T-cell (primary cell): Measurements from ENCODE around the gene TICAM2. TPM values are rescaled to one million over a fixed set of nuclear protein-coding genes. Genes with fewer than 3 reads are reported as not detected.

Source experiments
- ATAC-seq, 4 experiments: fragments of 200-7000 bp in 3 of 4; fragments of 150-1000 bp in 1 of 4; cut with Tn5 transposase; replicated peaks in 1 of 4; 1 replicate in 3 of 4; 2 replicates in 1 of 4; pipeline ENCODE4 v1.10.0; 2021; ENCODE audit warnings: moderate library complexity in 3 of 4, mild to moderate bottlenecking in 2 of 4, moderate number of reproducible peaks in 1 of 4
- CTCF ChIA-PET, 2 donors: fragments of 300-600 bp; sonication (Branson Sonifier 250); formaldehyde crosslinking; loops; one replicate each; lab custom pipeline; 2022; ENCODE audit warnings: antibody characterized with exemption in 2 of 2; lab: Charles Lee
- POLR2A ChIA-PET, 2 donors: fragments of 300-600 bp; sonication (Branson Sonifier 250); formaldehyde crosslinking; loops; one replicate each; lab custom pipeline; 2022; ENCODE audit warnings: antibody characterized with exemption in 2 of 2; lab: Charles Lee
- DNase-seq, 35 experiments: peaks; one replicate each; pipeline versions ENCODE4 v3.0.0 to v3.0.0-alpha.2; 2013 to 2023
- H3K27ac ChIP-seq: one replicate; pipeline ENCODE4 v1.5.1; 2013; ENCODE audit warnings: low read length
- H3K27me3 ChIP-seq, 2 experiments: replicated peaks in 1 of 2; 1 replicate in 1 of 2; 2 replicates in 1 of 2; pipeline versions ENCODE4 v1.6.1 to v1.7.0; 2013; ENCODE audit warnings: low read length in 1 of 2, mixed read lengths in 1 of 2; ENCODE audit not compliant: control insufficient read depth in 2 of 2, insufficient read depth in 2 of 2; ENCODE audit errors: extremely low read depth in 1 of 2
- H3K36me3 ChIP-seq, 2 donors: 1 replicate in 1 of 2; 2 replicates in 1 of 2; pipeline versions ENCODE4 v1.6.1 to v1.7.0; 2013; ENCODE audit warnings: low read length in 1 of 2; ENCODE audit not compliant: control insufficient read depth in 2 of 2, insufficient read depth in 1 of 2; ENCODE audit errors: extremely low read depth in 1 of 2
- H3K4me1 ChIP-seq, 2 experiments: 1 replicate in 1 of 2; 2 replicates in 1 of 2; pipeline versions ENCODE4 v1.6.1 to v1.7.0; 2013; ENCODE audit warnings: low read length in 2 of 2, mixed read lengths in 1 of 2; ENCODE audit not compliant: insufficient read depth in 2 of 2, control insufficient read depth in 1 of 2; ENCODE audit errors: extremely low read depth in 1 of 2
- H3K4me3 ChIP-seq, 2 donors: 1 replicate in 1 of 2; 2 replicates in 1 of 2; pipeline versions ENCODE4 v1.5.1 to v1.7.0; 2013; ENCODE audit warnings: mild to moderate bottlenecking in 2 of 2, low read length in 1 of 2, moderate library complexity in 1 of 2; ENCODE audit not compliant: control insufficient read depth in 1 of 2; ENCODE audit errors: extremely low read depth in 1 of 2
- H3K9me3 ChIP-seq: 2 replicates; pipeline ENCODE4 v1.7.0; 2013
- H3K27ac Mint-ChIP-seq, 2 donors: one replicate each; pipeline ENCODE4 v1.8.0; 2020 to 2021; ENCODE audit warnings: mild to moderate bottlenecking in 2 of 2, mixed read lengths in 2 of 2
- H3K27me3 Mint-ChIP-seq, 2 donors: one replicate each; pipeline ENCODE4 v1.8.0; 2021 to 2022; ENCODE audit warnings: mixed read lengths in 2 of 2
- H3K36me3 Mint-ChIP-seq: one replicate; pipeline ENCODE4 v1.8.0; 2021; ENCODE audit warnings: mixed read lengths
- H3K4me1 Mint-ChIP-seq, 3 donors: one replicate each; pipeline ENCODE4 v1.8.0; 2020 to 2022; ENCODE audit warnings: mixed read lengths in 3 of 3, mild to moderate bottlenecking in 1 of 3
- H3K4me3 Mint-ChIP-seq, 3 donors: one replicate each; pipeline ENCODE4 v1.8.0; 2020 to 2022; ENCODE audit warnings: mild to moderate bottlenecking in 3 of 3, mixed read lengths in 3 of 3, moderate library complexity in 3 of 3
- H3K9me3 Mint-ChIP-seq, 3 donors: one replicate each; pipeline ENCODE4 v1.8.0; 2020 to 2022; ENCODE audit warnings: mixed read lengths in 3 of 3
- WGBS: methylation state at CpG from one replicate; pipeline ENCODE4 v1.1.5; 2013; ENCODE audit warnings: missing lambda C conversion rate; ENCODE audit not compliant: insufficient coverage; 5-methylcytosine and 5-hydroxymethylcytosine counted together
- total RNA-seq, 35 experiments: library from RNA in 6 of 35; stranded (reverse) in 6 of 35; fragments of 120-200 nt in 1 of 35; gene quantifications; one replicate each; pipeline versions ENCODE4 v1.2.1 to v1.2.4 and lab custom pipeline; 2013 to 2026

Gene TICAM2
- total RNA-seq, 5 donors from 2014 or later (not counting 1 experiment from before 2014, with no cell fraction given): 0.51 to 1.7 (median 0.82) TPM

DNA sequence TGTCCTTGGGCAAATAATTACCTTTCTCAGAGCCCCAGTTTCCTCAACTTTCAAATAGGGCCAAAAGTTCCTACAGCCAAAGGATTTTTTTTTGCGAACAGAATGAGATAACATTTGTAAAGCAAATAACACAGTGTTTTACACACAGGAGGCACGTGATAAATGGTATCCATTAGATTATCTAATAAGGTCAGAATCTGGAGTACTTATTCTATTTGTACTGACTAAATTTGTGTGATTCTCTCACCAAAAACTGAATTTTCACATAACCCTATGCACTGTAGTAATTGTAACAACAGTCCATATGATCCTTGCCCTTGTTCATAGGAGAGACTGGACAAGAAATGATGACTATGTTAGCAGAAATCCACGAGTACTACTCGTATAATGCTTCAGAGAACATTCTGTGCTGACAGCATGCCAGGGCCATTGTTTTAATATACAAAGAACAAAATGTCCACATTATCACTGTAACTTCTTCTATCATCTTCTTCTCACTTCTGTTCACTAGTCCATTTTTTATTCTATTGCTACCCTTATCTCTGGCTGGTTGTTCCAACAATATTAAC is 43.8 kb downstream of the TICAM2 start:
- ChIA-PET CTCF (interaction anchor here in 1 of 2 donors (1.2 kb wide), 1 partner anchor 10 kb away, joined by 5 read pairs; no protein-coding TSS in a partner anchor), POLR2A (no interaction called here)
- Histone ChIP-seq H3K4me3 (no peak overlapping the region), H3K36me3 (no peaks in the 10 kb centered on the region), H3K27me3 (no peaks in the 10 kb centered on the region), H3K9me3 (no peaks in the 10 kb centered on the region), H3K4me1 (no peaks in the 10 kb centered on the region), H3K27ac (no peak overlapping the region)
- DNase-seq (no peak), ATAC-seq (no peak)
- 80% methylated on average over 1 of the region's 4 CpGs for WGBS
- Mint-ChIP-seq H3K36me3 (no peaks in the 10 kb centered on the region), H3K4me3 (no peak overlapping the region), H3K27me3 (peaks cover 3 to 15% of the 10 kb centered on the region in 2 donors), H3K9me3 (no peaks in the 10 kb centered on the region), H3K4me1 (peaks cover 0 to 12% (median 0%) of the 10 kb centered on the region in 3 donors), H3K27ac (no peak overlapping the region)

GRCh38 chr5:115557667-115558387 is 44.5 kb downstream of the TICAM2 start:
- 65% methylated on average over 3 of the region's 3 CpGs for WGBS

DNA sequence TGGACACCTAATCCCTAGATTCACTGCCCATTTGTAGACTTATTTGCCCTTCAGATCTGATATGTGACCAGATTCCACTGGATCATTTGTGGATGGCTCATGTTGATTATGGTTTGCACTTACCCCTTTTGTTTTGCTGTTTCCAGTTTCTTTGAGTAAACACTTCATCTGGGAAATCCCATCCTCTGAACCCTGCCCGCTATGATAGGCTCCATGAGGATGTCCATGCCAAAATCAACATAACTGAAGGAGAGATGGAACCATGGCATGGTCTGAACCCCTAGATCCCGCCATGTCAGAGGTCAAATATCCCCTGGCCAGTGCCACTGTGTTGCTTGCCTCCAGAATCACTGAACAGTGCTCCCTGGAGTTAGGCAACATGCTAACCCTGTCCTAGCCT is 46.0 kb downstream of the TICAM2 start:
- WGBS: 97% methylated on average over 2 of the region's 2 CpGs
- H3K4me1 Mint-ChIP-seq: peaks cover 0 to 12% (median 0%) of the 10 kb centered on the region in 3 donors
- H3K4me3 Mint-ChIP-seq: no peak overlapping the region

More at GRCh38 chr5:115557667-115558387, 44.5 kb downstream of the TICAM2 start:
- Mint-ChIP-seq H3K36me3 (no peaks in the 10 kb centered on the region), H3K4me1 (peaks cover 0 to 12% (median 0%) of the 10 kb centered on the region in 3 donors), H3K4me3 (no peak overlapping the region), H3K27me3 (peaks cover 3 to 10% of the 10 kb centered on the region in 2 donors), H3K27ac (peak overlapping the region in 1 of 2 donors; percentile 80), H3K9me3 (no peaks in the 10 kb centered on the region)
- Histone ChIP-seq H3K4me1 (no peaks in the 10 kb centered on the region), H3K4me3 (no peak overlapping the region), H3K27me3 (no peaks in the 10 kb centered on the region), H3K27ac (no peak overlapping the region), H3K36me3 (no peaks in the 10 kb centered on the region), H3K9me3 (no peaks in the 10 kb centered on the region)
- CTCF ChIA-PET: no interaction called here
- DNase-seq: peak in 4 of 35 experiments; percentile 9 to 25 (median 12)
- no peak for ATAC-seq
- POLR2A ChIA-PET: no interaction called here

GRCh38 chr5:115555084-115555633 is 47.1 kb downstream of the TICAM2 start:
- CTCF ChIA-PET: interaction anchor here in 1 of 2 donors (0.6 kb wide), 1 partner anchor 75 kb away, joined by 3 read pairs; no protein-coding TSS in a partner anchor

More for the DNA sequence above, 46.0 kb downstream of the TICAM2 start:
- ChIA-PET CTCF (no interaction called here), POLR2A (interaction anchor here in 1 of 2 donors (0.7 kb wide), 1 partner anchor 212 kb away, joined by 3 read pairs; no protein-coding TSS in a partner anchor)
- no peaks in the 10 kb centered on the region for H3K9me3 ChIP-seq
- peaks cover 0 to 7% (median 0%) of the 10 kb centered on the region in 3 donors for H3K9me3 Mint-ChIP-seq
- H3K27ac ChIP-seq: no peak overlapping the region
- ATAC-seq (no peak), DNase-seq (no peak)
- no peaks in the 10 kb centered on the region for H3K36me3 ChIP-seq
- H3K27me3 Mint-ChIP-seq: peaks cover 7 to 19% of the 10 kb centered on the region in 2 donors
- H3K4me1 ChIP-seq: no peaks in the 10 kb centered on the region
- H3K4me3 ChIP-seq: no peak overlapping the region
- H3K27ac Mint-ChIP-seq: no peak overlapping the region
- no peaks in the 10 kb centered on the region for H3K36me3 Mint-ChIP-seq
- H3K27me3 ChIP-seq: peaks cover 0 to 4% of the 10 kb centered on the region in 2 experiments

GRCh38 chr5:115553082-115553481 is 49.2 kb downstream of the TICAM2 start:
- no peak overlapping the region for H3K4me3 ChIP-seq
- H3K4me1 Mint-ChIP-seq: peaks cover 0 to 14% (median 0%) of the 10 kb centered on the region in 3 donors
- ChIA-PET POLR2A (no interaction called here), CTCF (no interaction called here)
- H3K27ac Mint-ChIP-seq: no peak overlapping the region
- peaks cover 0 to 4% of the 10 kb centered on the region in 2 experiments for H3K27me3 ChIP-seq
- ATAC-seq (no peak), DNase-seq (no peak)
- no peaks in the 10 kb centered on the region for H3K36me3 ChIP-seq
- no peaks in the 10 kb centered on the region for H3K9me3 ChIP-seq
- H3K4me1 ChIP-seq: no peaks in the 10 kb centered on the region
- H3K9me3 Mint-ChIP-seq: peaks cover 0 to 7% (median 0%) of the 10 kb centered on the region in 3 donors
- no peak overlapping the region for H3K4me3 Mint-ChIP-seq
- WGBS: no CpG with 5 or more reads among the region's 4 CpGs
- no peak overlapping the region for H3K27ac ChIP-seq
- H3K27me3 Mint-ChIP-seq: peaks cover 4 to 12% of the 10 kb centered on the region in 2 donors
- no peaks in the 10 kb centered on the region for H3K36me3 Mint-ChIP-seq

More at GRCh38 chr5:115555084-115555633, 47.1 kb downstream of the TICAM2 start:
- Mint-ChIP-seq H3K4me3 (no peak overlapping the region), H3K9me3 (peaks cover 0 to 7% (median 0%) of the 10 kb centered on the region in 3 donors), H3K36me3 (no peaks in the 10 kb centered on the region), H3K27ac (no peak overlapping the region), H3K27me3 (peaks cover 6 to 15% of the 10 kb centered on the region in 2 donors), H3K4me1 (peaks cover 0 to 12% (median 0%) of the 10 kb centered on the region in 3 donors)
- no peak overlapping the region for H3K4me3 ChIP-seq
- WGBS: 80% methylated on average over 1 of the region's 4 CpGs
- H3K36me3 ChIP-seq: no peaks in the 10 kb centered on the region
- POLR2A ChIA-PET: interaction anchor here (0.5 to 0.9 kb wide), 3 partner anchors 8 to 1985 kb away, joined by 3 to 10 read pairs (median 4); no protein-coding TSS in a partner anchor
- no peak for DNase-seq
- no peaks in the 10 kb centered on the region for H3K4me1 ChIP-seq
- ATAC-seq: no peak
- H3K9me3 ChIP-seq: no peaks in the 10 kb centered on the region
- H3K27me3 ChIP-seq: peaks cover 0 to 4% of the 10 kb centered on the region in 2 experiments
- no peak overlapping the region for H3K27ac ChIP-seq

DNA sequence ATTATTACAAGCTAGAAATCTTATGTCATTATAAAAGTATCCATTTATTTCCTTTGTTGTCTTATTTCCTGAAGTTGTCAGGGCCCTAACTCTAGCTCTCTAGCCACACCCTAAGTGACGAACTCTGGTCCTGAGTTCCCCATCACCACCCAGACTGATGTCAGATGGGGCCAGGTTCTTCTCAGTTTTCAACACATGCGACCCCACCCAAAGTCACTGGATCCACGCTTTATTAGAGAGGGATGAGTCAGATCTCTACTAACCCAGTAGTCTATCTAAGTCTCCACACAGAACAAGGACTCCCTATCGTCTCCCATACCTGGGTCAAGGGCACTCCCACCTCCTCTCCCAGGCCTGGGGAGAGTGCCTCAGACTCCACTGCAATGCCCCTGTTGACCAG is 50.9 kb downstream of the TICAM2 start:
- CTCF ChIA-PET: interaction anchor here in 1 of 2 donors (0.6 to 1.3 kb wide), 2 partner anchors 17 to 23 kb away, joined by 4 to 5 read pairs; no protein-coding TSS in a partner anchor
- POLR2A ChIA-PET: no interaction called here
- WGBS: 62% methylated on average over 1 of the region's 4 CpGs

More for the DNA sequence above, 50.9 kb downstream of the TICAM2 start:
- ATAC-seq (no peak), DNase-seq (no peak)
- no peak overlapping the region for H3K27ac Mint-ChIP-seq
- no peaks in the 10 kb centered on the region for H3K36me3 Mint-ChIP-seq
- no peak overlapping the region for H3K4me3 ChIP-seq
- peaks cover 0 to 2% (median 0%) of the 10 kb centered on the region in 3 donors for H3K4me1 Mint-ChIP-seq
- H3K27me3 ChIP-seq: peaks cover 0 to 4% of the 10 kb centered on the region in 2 experiments
- H3K9me3 Mint-ChIP-seq: peaks cover 0 to 7% (median 0%) of the 10 kb centered on the region in 3 donors
- H3K27ac ChIP-seq: no peak overlapping the region
- H3K27me3 Mint-ChIP-seq: peaks cover 4 to 12% of the 10 kb centered on the region in 2 donors
- H3K36me3 ChIP-seq: no peaks in the 10 kb centered on the region
- no peaks in the 10 kb centered on the region for H3K9me3 ChIP-seq
- H3K4me1 ChIP-seq: no peaks in the 10 kb centered on the region
- H3K4me3 Mint-ChIP-seq: no peak overlapping the region
